Right lobe of liver (tissue), 4 donors: ENCODE results near the gene ERMP1.

ENCODE experiments used
- CTCF ChIP-seq, 4 donors: fragments of 200-600 bp in 3 of 4; fragments of 450-650 bp in 1 of 4; IDR thresholded peaks; one replicate each; pipeline versions ENCODE4 v1.5.1 to v1.8.0; 2016 to 2022; ENCODE audit warnings: antibody characterized with exemption in 4 of 4, mild to moderate bottlenecking in 2 of 4
- POLR2A ChIP-seq: fragments of 450-650 bp; IDR thresholded peaks from one replicate; pipeline ENCODE4 v1.6.1; 2017; ENCODE audit warnings: antibody characterized with exemption, mild to moderate bottlenecking
- donor health status: DM: no; HTN: no; CAD: no.
- donor health status: DM: no; HTN: no; CAD: no.
- donor health status: DM: no; HTN: yes; CAD: no.

GRCh38 chr9:5796298-5796697, 36.6 kb downstream of the ERMP1 start:
- TF ChIP-seq POLR2A (no peak), CTCF (IDR thresholded peaks at IDR 0.05) (no peak)
